KMS-11 (cell line): ENCODE measurements around the gene SNX3.

Experiments
- H2AFZ ChIP-seq: fragments of 200-600 bp; sonication (generic); 2 replicates; pipeline ENCODE4 v1.6.1; 2016; ENCODE audit warnings: antibody characterized with exemption, mixed run types, low read depth
- H3K27ac ChIP-seq: fragments of 200-600 bp; sonication (generic); 2 replicates; pipeline ENCODE4 v1.6.1; 2016; ENCODE audit warnings: mild to moderate bottlenecking, mixed run types
- H3K27me3 ChIP-seq: fragments of 200-600 bp; sonication (generic); 2 replicates; pipeline ENCODE4 v1.6.1; 2017; ENCODE audit warnings: mild to moderate bottlenecking, low read depth, mixed run types, moderate library complexity; ENCODE audit not compliant: insufficient read depth
- H3K36me3 ChIP-seq: fragments of 200-600 bp; sonication (generic); 2 replicates; pipeline ENCODE4 v1.6.1; 2017; ENCODE audit warnings: mild to moderate bottlenecking, mixed run types; ENCODE audit not compliant: insufficient read depth
- H3K4me1 ChIP-seq: fragments of 200-600 bp; sonication (generic); 2 replicates; pipeline ENCODE4 v1.6.1; 2016; ENCODE audit warnings: mild to moderate bottlenecking, low read depth, mixed run types; ENCODE audit not compliant: poor library complexity, severe bottlenecking
- H3K4me2 ChIP-seq: fragments of 200-600 bp; sonication (generic); 2 replicates; pipeline ENCODE4 v1.7.0; 2016; ENCODE audit warnings: mild to moderate bottlenecking, mixed run types
- H3K4me3 ChIP-seq: fragments of 200-600 bp; sonication (generic); IDR thresholded peaks from 2 replicates; pipeline ENCODE4 v1.6.1; 2017; ENCODE audit warnings: low read depth, low read length, mixed read lengths; ENCODE audit not compliant: insufficient read depth
- H3K79me2 ChIP-seq: fragments of 200-600 bp; sonication (generic); 2 replicates; pipeline ENCODE4 v1.6.1; 2016; ENCODE audit warnings: low read depth, mixed run types; ENCODE audit not compliant: insufficient read depth
- H3K9ac ChIP-seq: fragments of 200-600 bp; sonication (generic); 2 replicates; pipeline ENCODE4 v1.6.1; 2016; ENCODE audit warnings: mild to moderate bottlenecking, mixed run types
- H4K20me1 ChIP-seq: fragments of 200-600 bp; sonication (generic); 2 replicates; pipeline ENCODE4 v1.6.1; 2016; ENCODE audit warnings: mild to moderate bottlenecking, mixed run types; ENCODE audit not compliant: insufficient read depth
- CTCF ChIP-seq: fragments of 200-600 bp; sonication (generic); conservative IDR thresholded peaks from 2 replicates; pipeline ENCODE4 v1.6.1; 2017; ENCODE audit warnings: low read depth, mild to moderate bottlenecking, antibody characterized with exemption, low read length, moderate library complexity, mixed read lengths

Gene SNX3

GRCh38 chr6:108193835-108194234 is 67.0 kb downstream of the SNX3 start:
- H3K4me3 ChIP-seq: no peak overlapping the region
- no peak overlapping the region for H3K9ac ChIP-seq
- H3K27ac ChIP-seq: no peak overlapping the region
- no peaks in the 10 kb centered on the region for H3K79me2 ChIP-seq
- H3K4me1 ChIP-seq: no peaks in the 10 kb centered on the region
- no peaks in the 10 kb centered on the region for H3K36me3 ChIP-seq
- TF ChIP-seq CTCF: no peak
- no peaks in the 10 kb centered on the region for H3K27me3 ChIP-seq
- no peak overlapping the region for H2AFZ ChIP-seq
- H4K20me1 ChIP-seq: no peaks in the 10 kb centered on the region
- no peak overlapping the region for H3K4me2 ChIP-seq

- H3K36me3 ChIP-seq: no peaks in the 10 kb centered on the region
- TF ChIP-seq CTCF: no peak
- no peaks in the 10 kb centered on the region for H3K4me1 ChIP-seq
- H3K27ac ChIP-seq: no peak overlapping the region
- no peaks in the 10 kb centered on the region for H3K79me2 ChIP-seq
- no peak overlapping the region for H3K9ac ChIP-seq
- no peak overlapping the region for H2AFZ ChIP-seq
- no peaks in the 10 kb centered on the region for H3K27me3 ChIP-seq
- no peaks in the 10 kb centered on the region for H4K20me1 ChIP-seq
- no peak overlapping the region for H3K4me2 ChIP-seq
- no peak overlapping the region for H3K4me3 ChIP-seq
Measured at GRCh38 chr6:108193131-108193530, 67.7 kb downstream of the SNX3 start.

GRCh38 chr6:108187519-108187918 is 73.3 kb downstream of the SNX3 start:
- Histone ChIP-seq H2AFZ (no peak overlapping the region), H3K79me2 (no peaks in the 10 kb centered on the region), H3K9ac (no peak overlapping the region), H3K27ac (no peak overlapping the region), H3K4me2 (no peak overlapping the region), H4K20me1 (no peaks in the 10 kb centered on the region), H3K27me3 (no peaks in the 10 kb centered on the region), H3K4me1 (no peaks in the 10 kb centered on the region), H3K36me3 (no peaks in the 10 kb centered on the region), H3K4me3 (no peak overlapping the region)
- no peak for TF ChIP-seq CTCF

GRCh38 chr6:108186226-108186625 is 74.6 kb downstream of the SNX3 start:
- no peaks in the 10 kb centered on the region for H3K27me3 ChIP-seq
- H3K36me3 ChIP-seq: no peaks in the 10 kb centered on the region

More at GRCh38 chr6:108186226-108186625, 74.6 kb downstream of the SNX3 start:
- no peaks in the 10 kb centered on the region for H3K4me1 ChIP-seq
- TF ChIP-seq CTCF: no peak
- no peak overlapping the region for H3K4me2 ChIP-seq
- no peaks in the 10 kb centered on the region for H3K79me2 ChIP-seq
- no peaks in the 10 kb centered on the region for H4K20me1 ChIP-seq
- H3K9ac ChIP-seq: no peak overlapping the region
- no peak overlapping the region for H3K27ac ChIP-seq
- no peak overlapping the region for H2AFZ ChIP-seq
- no peak overlapping the region for H3K4me3 ChIP-seq
